GM10847 (cell line): Measurements from ENCODE around the gene MBP.

Experiments
- POLR2A ChIP-seq: IDR thresholded peaks from 2 replicates; pipeline ENCODE4 v1.6.1; 2011; ENCODE audit not compliant: insufficient read length; ENCODE audit errors: extremely low read depth

MBP gene

DNA sequence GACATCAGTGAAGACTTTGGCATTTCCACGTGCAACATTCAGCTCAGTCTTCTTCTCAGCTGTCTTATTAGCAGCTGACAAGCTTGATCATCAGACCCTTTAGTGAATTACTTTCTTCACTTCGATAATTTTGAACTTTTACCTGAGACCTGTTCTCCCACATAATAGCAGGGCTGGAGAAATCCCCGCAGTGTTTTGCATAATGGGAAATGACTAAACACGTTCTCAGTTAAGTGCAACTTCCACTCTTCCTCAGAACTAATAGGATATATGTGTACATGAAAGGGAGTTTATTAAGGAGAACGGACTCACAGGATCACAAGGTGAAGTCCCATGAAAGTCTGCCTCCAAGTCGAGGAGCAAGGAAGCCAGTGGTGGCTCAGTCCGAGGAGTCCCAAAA is 28.8 kb upstream of the MBP start:
- TF ChIP-seq POLR2A = no peak

DNA sequence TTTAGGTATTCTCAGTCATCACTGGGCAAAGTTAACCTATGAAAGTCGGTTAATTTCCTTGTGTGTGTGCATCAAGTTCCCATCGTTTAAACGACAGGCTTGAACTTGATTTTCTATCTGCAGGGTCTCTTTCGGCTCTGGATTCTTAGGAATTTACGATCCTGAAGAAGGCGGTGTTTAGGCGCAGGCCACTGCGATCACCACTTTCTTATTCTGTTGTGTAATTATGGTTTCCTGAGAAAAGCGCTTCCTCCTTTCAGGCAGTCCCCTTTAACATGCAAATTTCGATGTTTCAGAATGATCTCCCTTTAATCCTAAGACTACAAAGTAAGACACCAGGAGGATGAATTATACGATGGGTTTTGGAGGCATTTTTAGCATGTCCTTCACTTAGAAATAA is 27.9 kb upstream of the MBP start:
- TF ChIP-seq POLR2A = no peak

DNA sequence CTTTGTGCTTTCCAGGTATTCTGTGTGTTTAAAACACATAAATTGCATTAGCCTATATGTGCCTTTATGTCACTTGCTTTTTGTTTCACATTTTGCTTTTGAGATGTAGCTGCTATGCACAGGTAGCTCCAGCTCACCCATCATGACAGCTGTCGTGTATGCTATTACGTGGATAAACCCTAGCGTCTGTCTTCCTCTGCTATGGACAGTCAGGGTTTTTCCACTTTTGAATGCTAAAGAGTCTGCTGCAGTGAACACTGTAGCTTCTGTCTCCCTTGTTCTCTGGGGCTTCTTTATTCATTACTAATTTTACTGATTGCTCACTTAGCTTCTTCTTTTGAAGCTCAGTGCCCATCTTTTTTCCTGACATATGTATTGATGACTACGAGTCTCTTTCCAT is 24.7 kb upstream of the MBP start:
- no peak for TF ChIP-seq POLR2A

DNA sequence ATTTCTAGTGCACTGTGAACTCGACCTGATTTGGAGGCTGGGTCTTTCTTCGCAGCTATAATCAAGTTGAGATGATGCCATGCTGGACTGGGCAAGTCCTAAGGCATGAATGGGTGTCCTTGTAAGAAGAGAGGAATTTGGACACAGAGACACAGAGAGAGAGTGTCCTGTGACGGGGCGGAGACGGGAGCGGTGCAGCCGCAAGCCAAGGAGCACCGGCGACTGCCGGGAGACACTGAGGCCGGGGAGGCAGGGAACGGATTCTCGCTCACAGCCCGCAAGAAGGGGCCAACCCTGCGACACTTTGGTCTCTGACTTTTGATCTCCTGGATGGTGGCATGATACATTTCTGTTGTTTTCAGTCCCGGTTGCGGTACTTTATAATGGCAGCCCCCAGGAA is 22.4 kb upstream of the MBP start:
- TF ChIP-seq POLR2A = no peak

DNA sequence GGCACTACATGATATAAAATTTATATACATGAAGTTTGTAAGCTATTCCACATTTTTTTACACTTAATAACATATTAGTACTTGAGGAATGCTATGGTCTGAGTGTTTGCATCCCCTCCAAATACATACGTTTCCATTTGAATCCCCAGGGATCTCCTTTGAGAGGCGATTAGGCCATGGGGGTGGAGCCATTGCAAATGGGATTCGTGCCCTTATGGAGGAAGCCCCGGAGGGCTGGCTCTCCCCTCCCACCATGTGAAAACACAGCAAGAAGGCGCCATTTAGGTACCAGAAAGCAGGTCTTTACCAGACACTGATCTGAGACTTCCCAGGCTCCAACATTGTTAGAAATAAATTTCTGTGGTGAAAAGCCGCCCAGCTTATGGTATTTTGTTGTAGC is 20.8 kb upstream of the MBP start:
- TF ChIP-seq POLR2A = no peak

DNA sequence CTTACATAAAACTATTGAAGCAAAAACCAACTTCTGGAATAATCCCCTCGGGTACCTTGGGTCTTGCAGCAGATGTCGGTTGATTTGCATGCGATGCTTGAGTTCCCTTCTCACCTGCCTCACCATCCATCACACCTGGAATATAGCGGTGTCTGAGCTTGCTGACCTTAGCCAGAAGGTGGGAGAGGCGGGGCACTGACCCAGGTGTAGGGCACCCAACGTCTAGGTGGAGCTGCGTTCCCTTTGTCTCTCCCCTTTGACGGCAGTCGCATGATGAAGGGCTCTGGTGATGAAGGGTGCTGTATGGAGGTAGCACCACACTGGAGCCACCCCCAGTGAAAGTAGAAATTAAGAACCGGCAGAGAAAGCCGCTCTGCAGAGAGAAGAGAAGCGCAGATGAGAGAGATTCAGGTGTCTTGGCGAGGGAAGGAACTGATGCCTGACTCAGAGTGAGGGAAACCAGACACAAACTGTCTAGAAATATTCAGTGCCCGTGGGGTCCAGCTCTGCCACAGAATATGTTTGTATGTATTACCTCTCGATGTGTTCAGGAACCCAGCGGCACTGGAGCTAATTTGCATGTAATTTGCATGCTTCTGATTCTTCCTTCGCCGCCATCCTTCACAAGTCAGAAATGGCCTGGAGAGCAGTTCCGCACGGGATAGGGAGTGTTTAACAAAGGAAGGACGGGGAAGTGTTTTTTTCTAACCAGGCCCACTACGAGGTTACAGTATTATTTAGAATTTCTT is 19.4 kb upstream of the MBP start:
- TF ChIP-seq POLR2A = no peak

DNA sequence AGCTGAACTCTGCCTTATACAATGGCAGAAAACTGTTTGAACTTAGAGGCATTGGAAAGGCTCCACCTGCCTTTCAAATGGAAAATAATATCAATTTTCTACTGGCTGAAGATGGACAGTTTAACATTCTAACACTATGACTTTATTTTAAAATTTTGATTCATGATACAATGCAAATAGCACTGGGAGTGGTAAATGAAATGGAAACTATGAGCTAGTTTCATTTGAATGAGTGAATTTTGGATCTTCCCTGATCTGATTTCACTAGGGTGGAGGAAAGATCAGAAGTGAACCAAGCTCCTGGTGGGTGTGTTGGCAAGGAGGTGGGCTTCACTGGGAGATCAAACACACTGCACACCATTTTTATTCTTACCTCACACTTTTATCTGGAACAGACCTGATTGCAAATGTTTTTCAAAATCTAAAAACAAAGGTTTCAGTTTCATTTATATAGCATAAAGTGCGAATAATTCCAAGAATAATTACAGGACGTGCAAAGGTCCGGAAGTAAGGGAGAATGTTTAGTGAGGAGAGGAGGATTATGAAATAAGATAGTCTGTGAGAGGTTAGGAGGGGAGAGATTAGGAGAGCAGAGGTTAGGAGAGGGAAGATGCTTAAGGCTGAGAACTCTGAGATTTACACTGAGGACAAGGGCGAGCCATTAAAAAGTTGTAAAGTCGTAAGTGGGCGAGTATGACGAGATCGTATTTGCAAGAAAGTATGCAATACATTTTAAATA is 18.6 kb upstream of the MBP start:
- TF ChIP-seq POLR2A = no peak

DNA sequence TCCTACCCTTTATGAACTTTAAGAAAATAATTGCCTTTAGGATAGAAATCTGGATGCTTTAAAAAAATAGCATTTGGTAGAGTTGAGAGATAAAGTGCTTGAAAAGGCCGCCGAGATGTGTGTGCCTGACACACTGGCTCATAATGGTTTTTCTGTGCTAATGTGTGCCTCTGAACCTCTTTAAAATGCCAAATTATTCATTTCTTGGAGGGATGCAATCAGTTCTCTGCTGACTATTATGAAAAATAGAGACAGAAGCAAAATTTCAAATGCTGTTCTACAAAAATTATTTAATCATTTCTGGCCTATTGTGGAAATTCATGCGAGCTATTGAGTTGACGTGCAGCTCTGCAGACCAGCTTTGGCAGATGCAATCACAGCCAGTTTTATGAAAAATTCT is 18.0 kb upstream of the MBP start:
- no peak for TF ChIP-seq POLR2A

DNA sequence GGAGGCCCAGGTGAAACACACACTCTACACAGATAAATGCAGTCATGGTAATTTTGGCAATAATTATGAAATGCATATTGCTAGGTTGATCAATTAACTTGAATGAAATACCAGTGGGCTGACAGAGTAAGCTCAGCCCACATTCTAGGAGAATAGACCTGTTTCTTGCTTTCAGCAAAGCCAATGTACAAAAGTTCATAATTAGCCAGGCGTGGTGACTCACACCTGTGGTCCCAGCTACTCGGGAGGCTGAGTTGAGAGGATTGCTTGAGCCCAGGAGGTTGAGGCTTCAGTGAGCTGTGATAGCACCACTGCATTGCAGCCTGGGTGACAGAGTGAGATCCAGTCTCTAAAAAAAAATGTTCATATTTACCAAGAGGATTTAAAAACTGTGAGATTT is 15.7 kb upstream of the MBP start:
- TF ChIP-seq POLR2A = no peak

DNA sequence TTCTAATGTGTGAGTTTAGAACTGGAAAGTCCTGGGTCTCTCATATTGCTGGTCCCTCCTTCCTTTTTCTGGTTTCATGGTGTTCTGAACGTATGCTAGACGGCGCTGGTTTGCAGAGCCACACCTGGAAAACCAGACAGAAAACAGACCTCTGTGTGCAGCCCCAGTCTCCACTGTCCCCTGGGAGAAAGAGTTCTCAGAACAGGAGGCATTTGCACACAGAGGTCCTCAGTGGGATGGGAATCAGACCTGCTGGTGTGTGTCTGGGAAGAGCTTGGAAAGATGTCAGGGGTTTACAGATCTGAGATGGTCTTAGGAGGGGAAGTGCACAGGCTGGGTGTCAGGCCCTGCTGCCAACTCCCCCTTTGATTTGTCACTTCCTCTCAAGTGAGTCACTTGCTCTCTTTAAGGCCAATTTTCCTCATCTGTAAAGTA is 14.9 kb upstream of the MBP start:
- TF ChIP-seq POLR2A = no peak

DNA sequence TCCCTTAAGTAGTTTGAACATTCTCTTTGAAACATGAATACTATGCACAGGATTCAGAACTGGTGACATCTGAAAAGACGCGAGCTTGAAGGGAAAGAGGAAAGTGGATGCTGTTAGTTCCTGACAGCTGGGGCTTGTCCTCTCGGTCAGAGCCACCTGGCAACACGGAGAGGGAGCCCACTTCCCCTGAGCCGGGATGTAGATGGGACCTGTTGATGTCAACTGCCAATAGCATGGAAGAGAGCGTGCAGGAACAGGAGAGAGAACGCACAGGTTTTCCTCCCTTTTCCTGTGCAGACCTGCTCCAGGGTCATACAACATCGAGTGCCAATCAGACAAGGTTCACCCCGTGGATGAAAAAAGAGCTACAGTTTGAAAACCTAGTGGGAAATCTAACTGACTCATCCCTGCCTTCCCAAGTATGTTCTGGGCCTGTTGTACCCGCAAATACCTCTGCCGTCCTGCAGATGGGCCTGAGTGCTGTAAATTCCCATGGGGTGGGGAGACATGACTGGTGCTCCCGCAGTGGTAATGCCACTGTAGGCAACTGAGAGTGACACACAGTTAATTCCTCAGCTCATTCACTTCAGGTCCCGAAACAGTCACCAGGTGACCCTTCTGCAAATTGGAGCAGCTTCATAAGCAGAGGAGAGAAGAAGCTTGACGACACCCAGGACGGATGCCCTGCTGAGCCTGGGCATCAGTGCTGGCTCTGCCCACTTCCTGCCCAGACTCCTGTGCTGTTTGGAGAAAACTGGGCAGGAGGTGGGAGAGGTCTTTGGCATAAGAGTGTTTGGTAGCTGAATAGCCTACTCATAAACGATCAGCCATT is 13.9 kb upstream of the MBP start:
- no peak for TF ChIP-seq POLR2A

DNA sequence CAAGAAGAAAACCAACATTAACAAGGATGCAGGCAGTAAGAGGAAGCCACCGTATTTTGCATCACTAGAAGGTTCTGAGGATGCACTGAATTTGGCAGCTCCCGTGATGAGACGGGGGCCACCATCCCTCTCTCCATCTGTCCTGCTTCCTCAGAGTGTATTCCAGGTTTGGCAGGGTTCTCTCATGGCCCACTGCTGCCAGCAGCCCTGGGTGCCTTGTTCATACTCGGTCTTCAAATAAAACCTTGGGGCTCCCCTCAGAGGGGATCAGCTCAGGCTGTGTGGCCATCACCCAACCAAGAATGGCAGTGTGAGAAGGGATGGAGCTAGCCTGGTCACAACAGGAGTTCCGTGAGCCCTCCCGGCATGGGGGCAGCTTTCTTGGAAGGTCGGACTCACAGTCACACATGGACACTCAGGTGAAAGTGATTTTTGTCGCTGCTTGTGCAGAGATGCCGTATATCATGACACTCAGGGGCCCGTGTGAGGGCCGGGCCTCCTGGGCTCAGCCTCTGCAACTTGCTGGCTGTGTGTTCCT is 12.8 kb upstream of the MBP start:
- no peak for TF ChIP-seq POLR2A

DNA sequence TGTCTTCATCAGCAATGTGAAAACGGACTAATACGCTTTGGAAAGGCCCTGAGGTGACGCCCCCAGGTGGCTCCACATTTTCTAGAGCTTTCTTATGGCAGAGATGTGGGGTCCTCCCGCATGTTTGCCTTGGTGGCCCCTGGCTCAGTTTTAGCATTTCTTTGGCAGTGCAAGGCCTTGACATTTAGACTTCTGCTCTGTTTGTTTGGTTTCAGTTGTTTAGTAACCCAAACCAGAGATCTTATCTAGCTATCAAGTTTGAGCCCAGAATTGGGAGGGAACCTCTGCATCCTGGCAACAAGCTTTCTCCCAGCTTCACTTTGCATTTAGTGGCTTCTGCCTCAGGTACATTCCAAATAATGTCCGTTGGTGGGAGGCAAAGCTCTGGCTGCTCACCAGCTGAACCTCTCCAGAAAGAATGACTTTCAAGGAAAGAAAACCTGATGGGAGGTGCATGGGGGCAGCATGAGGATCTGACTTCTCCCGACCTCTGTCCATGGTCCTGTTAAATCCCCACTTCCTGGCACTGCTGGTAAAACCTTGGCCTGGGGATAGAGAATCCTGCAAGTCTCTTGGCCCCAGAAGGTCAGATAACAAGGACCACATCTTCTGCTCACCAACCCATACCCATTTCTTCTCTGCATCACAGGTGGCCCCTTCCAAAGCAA is 12.0 kb upstream of the MBP start:
- TF ChIP-seq POLR2A = no peak

DNA sequence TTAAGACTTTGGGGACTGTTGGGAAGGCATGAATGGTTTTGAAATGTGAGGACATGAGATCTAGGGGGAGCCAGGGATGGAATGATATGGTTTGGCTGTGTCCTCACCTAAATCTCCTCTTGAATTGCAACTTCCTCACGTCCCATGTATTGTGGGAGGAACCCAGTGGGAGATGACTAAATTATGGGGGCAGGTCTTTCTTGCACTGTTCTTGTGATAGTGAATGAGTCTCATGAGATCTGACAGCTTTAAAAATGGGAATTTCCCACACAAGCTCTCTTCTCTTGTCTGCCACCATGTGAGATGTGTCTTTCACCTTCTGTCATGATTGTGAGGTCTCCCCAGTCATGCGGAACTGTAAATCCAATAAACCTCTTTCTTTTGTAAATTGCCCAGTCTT is 11.5 kb upstream of the MBP start:
- no peak for TF ChIP-seq POLR2A

DNA sequence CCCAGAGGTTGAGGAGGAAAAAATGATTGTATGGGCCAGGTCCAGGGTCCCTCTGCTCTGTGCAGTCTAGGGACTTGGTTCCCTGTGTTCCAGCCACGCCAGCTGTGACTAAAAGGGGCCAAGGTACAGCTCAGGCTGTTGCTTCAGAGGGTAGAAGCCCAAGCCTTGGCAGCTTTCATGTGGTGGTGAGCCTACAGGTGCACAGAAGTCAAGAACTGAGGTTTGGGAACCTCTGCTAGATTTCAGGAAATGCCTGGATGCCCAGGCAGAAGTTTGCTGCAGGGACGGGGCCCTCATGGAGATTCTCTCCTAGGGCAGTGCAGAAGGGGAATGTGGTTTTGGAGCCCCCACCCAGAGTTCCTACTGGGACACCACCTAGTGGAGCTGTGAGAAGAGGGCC is 10.6 kb upstream of the MBP start:
- TF ChIP-seq POLR2A = no peak
